ENCODE measurements around the gene ANKRD40. TPM values are rescaled to one million over a fixed set of nuclear protein-coding genes. Genes with fewer than 3 reads are reported as not detected.

The ANKRD40 gene
- total RNA-seq, 4 donors from 2014 or later, result 18.7 to 30.8 (median 24.2) TPM

DNA sequence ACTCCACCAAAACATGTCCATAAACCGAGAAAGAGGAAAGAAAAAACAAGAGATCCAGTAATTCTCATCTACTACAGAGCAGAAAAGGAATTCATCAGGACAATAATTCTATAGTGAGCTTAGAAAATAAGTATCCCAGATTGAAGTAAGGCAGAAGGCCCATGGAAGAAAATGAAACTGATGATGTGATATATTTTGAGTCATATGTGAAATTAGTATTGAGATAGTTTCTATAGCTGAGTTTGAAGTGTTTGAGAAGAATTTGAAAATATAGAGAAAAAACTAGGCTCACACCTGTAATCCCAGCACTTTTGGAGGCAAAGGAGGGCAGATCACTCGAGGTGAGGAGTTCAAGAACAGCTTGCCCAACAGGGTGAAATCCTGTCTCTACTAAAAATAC lies 31.4 kb upstream of the ANKRD40 start:
- in situ Hi-C loops (cut with MboI; ENCODE audit: low pct_ligation_motif_present in 1 of 4, low pct_unique_long_range_greater_than_20kb in 1 of 4, low sequenced_read_pairs in 3 of 4) (no loop called here), intact Hi-C loops (cut with DNase I; ENCODE audit: low total_unique reads) (no loop called here)

DNA sequence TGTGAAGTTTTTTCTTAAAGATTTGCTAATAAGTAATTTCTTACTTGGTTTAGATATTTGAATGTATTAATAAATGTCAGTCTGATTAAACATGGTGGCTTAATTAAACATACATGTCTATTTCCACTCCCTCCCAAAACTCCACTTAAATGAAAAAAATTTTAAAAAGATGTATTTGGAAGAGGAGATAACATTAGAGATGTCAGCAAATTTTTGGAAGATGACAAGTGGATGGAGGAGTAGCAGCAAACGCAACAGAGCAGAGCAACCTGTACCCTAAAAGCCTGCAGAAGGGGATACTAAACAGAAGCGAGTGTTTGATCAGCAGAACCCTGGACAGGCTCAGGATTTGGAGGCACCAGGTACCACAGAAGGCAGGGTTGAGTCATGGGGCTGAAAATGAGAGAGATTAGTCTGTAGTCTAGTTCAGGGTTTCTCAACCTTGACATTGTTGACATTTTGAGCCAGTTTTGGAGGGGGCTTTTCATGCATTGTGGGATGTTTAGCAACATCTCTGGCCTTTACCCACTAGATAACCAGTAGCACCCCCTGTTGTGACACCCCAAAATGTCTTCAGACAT lies 29.5 kb upstream of the ANKRD40 start:
- H3K9me3 ChIP-seq, result no peaks in the 10 kb centered on the region
- in situ Hi-C loops (cut with MboI; ENCODE audit: low pct_ligation_motif_present in 1 of 4, low pct_unique_long_range_greater_than_20kb in 1 of 4, low sequenced_read_pairs in 3 of 4), result no loop called here
- H3K36me3 ChIP-seq, result peaks cover 0 to 49% (median 19%) of the 10 kb centered on the region in 4 donors
- DNase-seq, result no peak
- H3K27ac ChIP-seq, result no peak overlapping the region
- 67 to 81% methylated on average over 1 to 2 of the region's 2 CpGs for WGBS, 2 donors (ENCODE audit: low coverage in 1 of 2)
- no peaks in the 10 kb centered on the region for H3K27me3 ChIP-seq
- H3K4me1 ChIP-seq, result peaks cover 5 to 41% (median 24%) of the 10 kb centered on the region in 4 donors
- TF ChIP-seq, protein P1, sequence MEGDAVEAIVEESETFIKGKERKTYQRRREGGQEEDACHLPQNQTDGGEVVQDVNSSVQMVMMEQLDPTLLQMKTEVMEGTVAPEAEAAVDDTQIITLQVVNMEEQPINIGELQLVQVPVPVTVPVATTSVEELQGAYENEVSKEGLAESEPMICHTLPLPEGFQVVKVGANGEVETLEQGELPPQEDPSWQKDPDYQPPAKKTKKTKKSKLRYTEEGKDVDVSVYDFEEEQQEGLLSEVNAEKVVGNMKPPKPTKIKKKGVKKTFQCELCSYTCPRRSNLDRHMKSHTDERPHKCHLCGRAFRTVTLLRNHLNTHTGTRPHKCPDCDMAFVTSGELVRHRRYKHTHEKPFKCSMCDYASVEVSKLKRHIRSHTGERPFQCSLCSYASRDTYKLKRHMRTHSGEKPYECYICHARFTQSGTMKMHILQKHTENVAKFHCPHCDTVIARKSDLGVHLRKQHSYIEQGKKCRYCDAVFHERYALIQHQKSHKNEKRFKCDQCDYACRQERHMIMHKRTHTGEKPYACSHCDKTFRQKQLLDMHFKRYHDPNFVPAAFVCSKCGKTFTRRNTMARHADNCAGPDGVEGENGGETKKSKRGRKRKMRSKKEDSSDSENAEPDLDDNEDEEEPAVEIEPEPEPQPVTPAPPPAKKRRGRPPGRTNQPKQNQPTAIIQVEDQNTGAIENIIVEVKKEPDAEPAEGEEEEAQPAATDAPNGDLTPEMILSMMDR (IDR thresholded peaks at IDR 0.05), result no peak
- TF ChIP-seq POLR2A (IDR thresholded peaks at IDR 0.05) (no peak), POLR2AphosphoS5 (IDR thresholded peaks at IDR 0.05) (no peak), EP300 (IDR thresholded peaks at IDR 0.05; ENCODE audit: low read depth) (no peak)
- intact Hi-C loops (cut with DNase I; ENCODE audit: low total_unique reads), result no loop called here
- no peak overlapping the region for H3K4me3 ChIP-seq

More for the DNA sequence above, 31.4 kb upstream of the ANKRD40 start:
- TF ChIP-seq EP300 (IDR thresholded peaks at IDR 0.05; ENCODE audit: low read depth) (no peak), POLR2A (IDR thresholded peaks at IDR 0.05) (no peak), POLR2AphosphoS5 (IDR thresholded peaks at IDR 0.05) (no peak)
- TF ChIP-seq, protein P1 (IDR thresholded peaks at IDR 0.05), result no peak
- WGBS, 2 donors (ENCODE audit: low coverage in 1 of 2), result 2 to 67% methylated on average over 2 of the region's 2 CpGs
- no peak overlapping the region for H3K4me3 ChIP-seq
- no peaks in the 10 kb centered on the region for H3K27me3 ChIP-seq
- DNase-seq, result no peak
- no peak overlapping the region for H3K27ac ChIP-seq
- no peaks in the 10 kb centered on the region for H3K9me3 ChIP-seq
- peaks cover 0 to 66% (median 29%) of the 10 kb centered on the region in 4 donors for H3K36me3 ChIP-seq
- H3K4me1 ChIP-seq, result peaks cover 0 to 30% (median 16%) of the 10 kb centered on the region in 4 donors

- no peak for DNase-seq
- WGBS, 2 donors (ENCODE audit: low coverage in 1 of 2), result 33 to 49% methylated on average over 2 to 3 of the region's 3 CpGs
Observed at GRCh38 chr17:50735287-50735686, 27.6 kb upstream of the ANKRD40 start.

DNA sequence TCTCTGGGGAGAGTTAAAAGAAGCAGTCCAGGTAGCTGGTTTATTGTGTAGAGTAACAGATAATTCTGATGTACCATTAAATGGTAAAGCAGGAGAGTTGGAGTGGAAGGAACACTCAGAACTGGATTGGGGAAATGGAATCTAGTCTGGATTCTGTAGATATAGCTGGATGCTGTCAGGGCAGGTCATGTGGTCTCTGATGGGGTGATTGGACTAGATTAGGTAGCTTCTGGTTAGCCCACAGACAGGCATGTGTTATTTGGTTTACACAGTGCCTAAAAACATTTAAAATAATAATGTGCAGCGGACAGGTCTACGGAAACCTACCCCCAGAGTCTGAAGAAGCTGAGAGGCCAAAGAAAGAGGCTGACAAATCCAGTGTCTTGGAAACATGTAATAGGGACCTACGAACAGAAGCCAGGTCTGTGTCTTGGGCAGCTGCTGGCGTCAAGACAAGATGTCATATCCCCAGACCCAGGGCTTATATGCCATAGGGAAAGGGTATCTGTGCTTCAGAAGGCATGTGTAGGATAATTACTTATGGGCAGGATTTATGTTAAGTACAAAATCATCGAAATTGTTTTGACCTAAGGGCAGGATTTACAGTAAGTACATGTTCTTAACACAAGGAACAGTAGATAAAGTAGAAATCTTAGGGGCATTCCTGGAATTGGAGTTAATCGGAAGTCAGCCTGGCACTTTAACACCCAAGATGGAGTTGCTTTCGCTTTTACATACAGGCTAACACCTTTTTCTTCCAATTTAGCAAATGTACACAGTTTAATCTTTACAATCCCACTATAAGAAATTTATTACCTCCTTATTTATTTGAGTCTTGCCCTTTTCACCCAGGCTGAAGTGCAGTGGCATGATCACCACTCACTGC lies 24.1 kb upstream of the ANKRD40 start:
- H3K36me3 ChIP-seq, result no peaks in the 10 kb centered on the region
- in situ Hi-C loops (cut with MboI; ENCODE audit: low pct_ligation_motif_present in 1 of 4, low pct_unique_long_range_greater_than_20kb in 1 of 4, low sequenced_read_pairs in 3 of 4) (no loop called here), intact Hi-C loops (cut with DNase I; ENCODE audit: low total_unique reads) (no loop called here)
- TF ChIP-seq POLR2A (IDR thresholded peaks at IDR 0.05) (no peak), EP300 (IDR thresholded peaks at IDR 0.05; ENCODE audit: low read depth) (no peak), POLR2AphosphoS5 (IDR thresholded peaks at IDR 0.05) (no peak)
- TF ChIP-seq, protein P1 (IDR thresholded peaks at IDR 0.05), result no peak
- 41 to 62% methylated on average over 6 to 7 of the region's 7 CpGs for WGBS, 2 donors (ENCODE audit: low coverage in 1 of 2)
- H3K27me3 ChIP-seq, result no peaks in the 10 kb centered on the region
- no peaks in the 10 kb centered on the region for H3K9me3 ChIP-seq
- no peak for DNase-seq
- peaks cover 40 to 88% (median 53%) of the 10 kb centered on the region in 4 donors for H3K4me1 ChIP-seq
- H3K27ac ChIP-seq, result peak overlapping the region in 2 of 4 donors; percentile 7 to 36
- H3K4me3 ChIP-seq, result no peak overlapping the region

More at GRCh38 chr17:50735287-50735686, 27.6 kb upstream of the ANKRD40 start:
- Histone ChIP-seq H3K36me3 (peaks cover 0 to 30% (median 8%) of the 10 kb centered on the region in 4 donors), H3K4me3 (no peak overlapping the region), H3K27me3 (no peaks in the 10 kb centered on the region), H3K4me1 (peaks cover 15 to 59% (median 33%) of the 10 kb centered on the region in 4 donors), H3K27ac (peak overlapping the region in 1 of 4 donors; percentile 14), H3K9me3 (no peaks in the 10 kb centered on the region)
- in situ Hi-C loops (cut with MboI; ENCODE audit: low pct_ligation_motif_present in 1 of 4, low pct_unique_long_range_greater_than_20kb in 1 of 4, low sequenced_read_pairs in 3 of 4), result no loop called here
- intact Hi-C loops (cut with DNase I; ENCODE audit: low total_unique reads), result no loop called here
- no peak for TF ChIP-seq POLR2AphosphoS5 (IDR thresholded peaks at IDR 0.05)

Measured in transverse colon (tissue), 4 donors.